ENCODE results near the gene CNPY4. TPM values are rescaled to one million over a fixed set of nuclear protein-coding genes. Genes with fewer than 3 reads are reported as not detected.
A peak's percentile ranks its signal among the peaks of the same experiment; 100 is the strongest.
"Not testable (repeated sequence)": the region's sequence is repeated elsewhere in the genome, so short reads cannot be mapped to it uniquely, and the experiment has no call there.

Gene CNPY4
- total and polyA plus RNA-seq, 4 donors, result 14.0 to 35.0 (median 23.3) TPM

GRCh38 chr7:100130220-100130607 is 10.8 kb downstream of the CNPY4 start:
- not testable (repeated sequence) for H3K4me3 ChIP-seq (ENCODE audit: low read length in 2 of 2); H3K36me3 ChIP-seq (ENCODE audit: control insufficient read depth in 1 of 2, insufficient read depth in 2 of 2, low read length in 1 of 2); H3K27ac ChIP-seq (ENCODE audit: low read depth in 1 of 2, low read length in 2 of 2); ATAC-seq (ENCODE audit: low FRiP score); H3K4me1 ChIP-seq (ENCODE audit: control insufficient read depth in 1 of 2, insufficient read depth in 2 of 2, low read length in 2 of 2); DNase-seq; H3K9me3 ChIP-seq (ENCODE audit: control insufficient read depth, low read length); H3K27me3 ChIP-seq (ENCODE audit: control insufficient read depth in 1 of 2, insufficient read depth in 2 of 2, low read length in 1 of 2)
- intact Hi-C loops (cut with DNase I), result loop anchor here (2.0 to 10.0 kb wide), 2 partner anchors 85 to 139 kb away; partner anchors contain the start of gene PVRIG (in 1 of the 2)
- WGBS, 2 donors, result 95 to 97% methylated on average over 1 of the region's 1 CpG

GRCh38 chr7:100130608-100131453 is 11.4 kb downstream of the CNPY4 start:
- DNase-seq (peak; percentile 86 to 95), ATAC-seq (ENCODE audit: low FRiP score) (peak; percentile 54)
- 9 to 11% methylated on average over 24 of the region's 24 CpGs for WGBS, 2 donors
- no peaks in the 10 kb centered on the region for H3K4me1 ChIP-seq (ENCODE audit: control insufficient read depth in 1 of 2, insufficient read depth in 2 of 2, low read length in 2 of 2)
- intact Hi-C loops (cut with DNase I), result loop anchor here (2.0 to 10.0 kb wide), 2 partner anchors 84 to 140 kb away; partner anchors contain the start of gene PVRIG (in 1 of the 2)
- no peak overlapping the region for H3K27ac ChIP-seq (ENCODE audit: low read depth in 1 of 2, low read length in 2 of 2)
- H3K9me3 ChIP-seq (ENCODE audit: control insufficient read depth, low read length), result no peaks in the 10 kb centered on the region
- no peaks in the 10 kb centered on the region for H3K27me3 ChIP-seq (ENCODE audit: control insufficient read depth in 1 of 2, insufficient read depth in 2 of 2, low read length in 1 of 2)
- H3K36me3 ChIP-seq (ENCODE audit: control insufficient read depth in 1 of 2, insufficient read depth in 2 of 2, low read length in 1 of 2), result no peaks in the 10 kb centered on the region
- no peak overlapping the region for H3K4me3 ChIP-seq (ENCODE audit: low read length in 2 of 2)

DNA sequence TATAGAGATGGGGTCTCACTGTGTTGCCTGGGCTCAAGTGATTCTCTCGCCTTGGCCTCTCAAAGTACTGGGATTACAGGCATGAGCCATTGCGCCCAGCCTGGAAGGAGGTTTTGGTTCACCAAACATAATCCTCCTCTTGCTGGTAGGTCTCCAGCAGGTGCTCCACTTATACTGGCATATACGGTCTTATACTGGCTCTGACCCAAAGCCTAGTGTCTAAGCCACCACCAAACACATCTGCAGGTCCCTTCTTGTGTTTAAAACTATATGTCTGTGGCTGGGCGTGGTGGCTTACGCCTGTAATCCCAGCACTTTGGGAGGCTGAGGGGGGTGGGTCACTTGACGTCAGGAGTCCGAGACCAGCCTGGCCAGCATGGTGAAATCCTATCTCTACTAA is 12.7 kb downstream of the CNPY4 start:
- no peaks in the 10 kb centered on the region for H3K36me3 ChIP-seq (ENCODE audit: control insufficient read depth in 1 of 2, insufficient read depth in 2 of 2, low read length in 1 of 2)
- DNase-seq, result no peak

DNA sequence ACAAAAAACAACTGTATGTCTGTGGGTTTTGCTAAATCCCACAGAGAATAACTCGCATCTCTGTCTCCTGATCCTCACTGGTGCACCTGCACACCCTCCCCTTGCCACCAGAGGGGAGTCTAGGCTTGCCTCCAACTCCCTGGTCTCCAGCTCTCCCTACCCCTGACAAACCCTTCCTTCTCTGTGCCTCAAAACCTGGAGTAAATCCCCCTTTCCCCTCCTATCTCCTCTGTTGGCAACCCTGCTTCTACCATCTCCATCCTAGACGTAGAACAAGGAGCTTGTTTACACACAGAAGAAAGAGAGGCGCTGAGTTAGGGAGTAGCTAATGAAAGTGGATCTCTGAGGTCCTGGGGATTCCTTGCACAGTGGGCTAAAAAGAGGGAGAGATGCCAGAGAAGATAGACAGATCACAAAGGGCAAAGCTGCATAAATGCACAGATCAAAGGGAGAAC is 13.3 kb downstream of the CNPY4 start:
- H3K4me1 ChIP-seq (ENCODE audit: control insufficient read depth in 1 of 2, insufficient read depth in 2 of 2, low read length in 2 of 2), result no peaks in the 10 kb centered on the region
- DNase-seq (no peak), ATAC-seq (ENCODE audit: low FRiP score) (no peak)
- no peak overlapping the region for H3K27ac ChIP-seq (ENCODE audit: low read depth in 1 of 2, low read length in 2 of 2)
- no peaks in the 10 kb centered on the region for H3K27me3 ChIP-seq (ENCODE audit: control insufficient read depth in 1 of 2, insufficient read depth in 2 of 2, low read length in 1 of 2)
- H3K4me3 ChIP-seq (ENCODE audit: low read length in 2 of 2), result no peak overlapping the region
- intact Hi-C loops (cut with DNase I), result loop anchor here (2.0 to 10.0 kb wide), 2 partner anchors 82 to 84 kb away; partner anchors contain the start of gene PVRIG (in 1 of the 2)
- WGBS, 2 donors, result 20 to 23% methylated on average over 3 of the region's 3 CpGs
- no peaks in the 10 kb centered on the region for H3K36me3 ChIP-seq (ENCODE audit: control insufficient read depth in 1 of 2, insufficient read depth in 2 of 2, low read length in 1 of 2)
- H3K9me3 ChIP-seq (ENCODE audit: control insufficient read depth, low read length), result no peaks in the 10 kb centered on the region

More for the DNA sequence above, 12.7 kb downstream of the CNPY4 start:
- no peak overlapping the region for H3K4me3 ChIP-seq (ENCODE audit: low read length in 2 of 2)
- intact Hi-C loops (cut with DNase I), result loop anchor here (2.0 to 10.0 kb wide), 2 partner anchors 83 to 85 kb away; partner anchors contain the start of gene PVRIG (in 1 of the 2)
- H3K9me3 ChIP-seq (ENCODE audit: control insufficient read depth, low read length), result no peaks in the 10 kb centered on the region
- no peak for ATAC-seq (ENCODE audit: low FRiP score)
- no peak overlapping the region for H3K27ac ChIP-seq (ENCODE audit: low read depth in 1 of 2, low read length in 2 of 2)
- WGBS, 2 donors, result 61 to 64% methylated on average over 7 of the region's 7 CpGs
- no peaks in the 10 kb centered on the region for H3K27me3 ChIP-seq (ENCODE audit: control insufficient read depth in 1 of 2, insufficient read depth in 2 of 2, low read length in 1 of 2)
- no peaks in the 10 kb centered on the region for H3K4me1 ChIP-seq (ENCODE audit: control insufficient read depth in 1 of 2, insufficient read depth in 2 of 2, low read length in 2 of 2)

DNA sequence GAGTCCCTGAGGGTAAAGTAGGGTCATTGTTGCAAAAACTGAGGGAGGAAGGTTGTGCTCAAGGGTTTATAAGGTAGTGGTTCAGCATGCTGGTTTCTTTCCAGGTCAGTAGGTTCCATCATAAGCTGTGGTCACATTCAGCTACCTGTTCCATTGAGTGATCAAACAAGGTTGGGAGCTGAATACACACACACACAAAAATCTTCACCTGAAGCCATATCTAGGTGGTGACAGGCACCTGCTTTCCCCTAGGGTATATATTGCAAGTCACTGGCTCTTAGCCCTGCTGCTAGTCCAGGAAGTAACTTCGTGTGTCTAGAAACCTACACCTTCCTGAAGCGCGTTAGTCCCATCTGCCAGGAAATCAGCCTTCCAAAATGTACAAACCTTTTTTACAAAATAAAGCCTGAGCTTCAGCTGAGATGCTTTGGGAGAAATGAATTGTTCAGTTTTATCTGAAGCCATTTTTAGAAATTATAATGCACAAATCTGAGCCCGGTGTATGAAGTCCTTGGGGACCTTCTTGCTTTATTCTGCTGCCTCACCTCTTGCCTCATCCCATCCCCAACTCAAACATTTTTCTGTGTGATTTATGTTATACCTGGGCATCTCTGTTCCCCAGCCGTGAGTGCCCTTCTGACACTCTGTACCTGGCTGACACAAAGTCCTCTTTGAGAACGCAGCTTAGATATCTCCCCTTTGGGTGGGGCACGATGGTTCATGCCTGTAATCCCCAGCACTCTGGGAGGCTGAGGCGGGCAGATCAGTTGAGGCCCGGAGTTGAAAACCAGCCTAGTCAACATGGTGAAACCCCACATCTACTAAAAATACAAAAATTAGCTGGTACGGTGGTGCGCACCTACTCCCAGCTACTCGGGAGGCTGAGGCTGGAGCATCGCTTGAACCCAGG is 18.7 kb downstream of the CNPY4 start:
- H3K4me3 ChIP-seq (ENCODE audit: low read length in 2 of 2), result no peak overlapping the region
- DNase-seq (no peak), ATAC-seq (ENCODE audit: low FRiP score) (no peak)
- H3K9me3 ChIP-seq (ENCODE audit: control insufficient read depth, low read length), result no peaks in the 10 kb centered on the region
- no peaks in the 10 kb centered on the region for H3K27me3 ChIP-seq (ENCODE audit: control insufficient read depth in 1 of 2, insufficient read depth in 2 of 2, low read length in 1 of 2)
- intact Hi-C loops (cut with DNase I), result loop anchor here in 1 of 2 donors (10.0 kb wide), 1 partner anchor 77 kb away; the partner anchor contains the start of gene PVRIG
- no peak overlapping the region for H3K27ac ChIP-seq (ENCODE audit: low read depth in 1 of 2, low read length in 2 of 2)
- WGBS, 2 donors, result 76 to 77% methylated on average over 13 of the region's 13 CpGs
- no peaks in the 10 kb centered on the region for H3K4me1 ChIP-seq (ENCODE audit: control insufficient read depth in 1 of 2, insufficient read depth in 2 of 2, low read length in 2 of 2)
- H3K36me3 ChIP-seq (ENCODE audit: control insufficient read depth in 1 of 2, insufficient read depth in 2 of 2, low read length in 1 of 2), result no peaks in the 10 kb centered on the region

DNA sequence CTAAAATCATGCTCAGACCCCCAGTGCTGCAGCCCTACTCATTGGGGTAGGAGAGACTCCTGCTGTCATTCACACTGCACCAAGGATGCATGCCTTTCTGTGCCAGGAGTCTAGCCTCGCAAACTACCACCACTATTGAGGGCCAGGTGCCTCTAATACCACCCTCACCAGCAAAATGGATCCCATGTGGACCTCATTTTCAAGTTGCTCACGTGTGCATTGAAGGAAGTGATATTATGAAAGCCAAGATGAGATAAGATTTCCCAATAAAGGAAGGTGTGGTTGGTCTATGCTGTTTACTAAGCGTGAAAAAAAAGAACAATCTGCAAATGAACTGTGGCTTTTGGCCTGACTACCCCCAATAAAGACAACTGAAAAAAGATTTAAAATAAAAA is 22.1 kb downstream of the CNPY4 start:
- no peak overlapping the region for H3K27ac ChIP-seq (ENCODE audit: low read depth in 1 of 2, low read length in 2 of 2)
- DNase-seq, result no peak
- ATAC-seq (ENCODE audit: low FRiP score), result no peak
- no peaks in the 10 kb centered on the region for H3K27me3 ChIP-seq (ENCODE audit: control insufficient read depth in 1 of 2, insufficient read depth in 2 of 2, low read length in 1 of 2)
- H3K36me3 ChIP-seq (ENCODE audit: control insufficient read depth in 1 of 2, insufficient read depth in 2 of 2, low read length in 1 of 2), result no peaks in the 10 kb centered on the region
- no peaks in the 10 kb centered on the region for H3K9me3 ChIP-seq (ENCODE audit: control insufficient read depth, low read length)
- no peaks in the 10 kb centered on the region for H3K4me1 ChIP-seq (ENCODE audit: control insufficient read depth in 1 of 2, insufficient read depth in 2 of 2, low read length in 2 of 2)
- intact Hi-C loops (cut with DNase I), result no loop called here
- no peak overlapping the region for H3K4me3 ChIP-seq (ENCODE audit: low read length in 2 of 2)
- WGBS, 2 donors, result 72 to 78% methylated on average over 3 of the region's 3 CpGs

- Histone ChIP-seq H3K4me1 (ENCODE audit: control insufficient read depth in 1 of 2, insufficient read depth in 2 of 2, low read length in 2 of 2) (no peaks in the 10 kb centered on the region), H3K36me3 (ENCODE audit: control insufficient read depth in 1 of 2, insufficient read depth in 2 of 2, low read length in 1 of 2) (no peaks in the 10 kb centered on the region), H3K27me3 (ENCODE audit: control insufficient read depth in 1 of 2, insufficient read depth in 2 of 2, low read length in 1 of 2) (no peaks in the 10 kb centered on the region), H3K9me3 (ENCODE audit: control insufficient read depth, low read length) (no peaks in the 10 kb centered on the region), H3K27ac (ENCODE audit: low read depth in 1 of 2, low read length in 2 of 2) (no peak overlapping the region), H3K4me3 (ENCODE audit: low read length in 2 of 2) (no peak overlapping the region)
- DNase-seq (no peak), ATAC-seq (ENCODE audit: low FRiP score) (no peak)
- intact Hi-C loops (cut with DNase I), result no loop called here
- WGBS, 2 donors, result 91 to 95% methylated on average over 3 of the region's 3 CpGs
These were observed 23.0 kb downstream of the CNPY4 start for GRCh38 chr7:100142461-100142860.

- H3K9me3 ChIP-seq (ENCODE audit: control insufficient read depth, low read length); DNase-seq; intact Hi-C loops (cut with DNase I); H3K4me1 ChIP-seq (ENCODE audit: control insufficient read depth in 1 of 2, insufficient read depth in 2 of 2, low read length in 2 of 2); H3K27ac ChIP-seq (ENCODE audit: low read depth in 1 of 2, low read length in 2 of 2); H3K36me3 ChIP-seq (ENCODE audit: control insufficient read depth in 1 of 2, insufficient read depth in 2 of 2, low read length in 1 of 2); H3K27me3 ChIP-seq (ENCODE audit: control insufficient read depth in 1 of 2, insufficient read depth in 2 of 2, low read length in 1 of 2); ATAC-seq (ENCODE audit: low FRiP score); H3K4me3 ChIP-seq (ENCODE audit: low read length in 2 of 2): not testable (repeated sequence)
- WGBS, 2 donors, result 85 to 86% methylated on average over 4 of the region's 4 CpGs
These were observed 26.9 kb downstream of the CNPY4 start for GRCh38 chr7:100146350-100146749.

All from aorta (tissue), 5 donors.